Large intestine (tissue), 3 donors: Measurements from ENCODE around the gene TPCN1. TPM values are rescaled to one million over a fixed set of nuclear protein-coding genes. Genes with fewer than 3 reads are reported as not detected.

Experiments used
- DNase-seq, 2 donors: peaks; one replicate each; pipeline versions ENCODE4 v3.0.0 to v3.0.0-alpha.2; 2013
- H3K27ac ChIP-seq: one replicate; pipeline ENCODE4 v1.5.1; 2013; ENCODE audit warnings: low read length
- H3K27me3 ChIP-seq: 2 replicates; pipeline ENCODE4 v1.6.1; 2013; ENCODE audit warnings: low read length; ENCODE audit not compliant: control insufficient read depth, insufficient read depth
- H3K36me3 ChIP-seq: 2 replicates; pipeline ENCODE4 v1.6.1; 2013; ENCODE audit warnings: low read length; ENCODE audit not compliant: control insufficient read depth, insufficient read depth
- H3K4me1 ChIP-seq: one replicate; pipeline ENCODE4 v1.6.1; 2013; ENCODE audit warnings: low read length; ENCODE audit not compliant: control insufficient read depth, insufficient read depth
- H3K4me3 ChIP-seq: one replicate; pipeline ENCODE4 v1.5.1; 2013; ENCODE audit warnings: low read length
- H3K9me3 ChIP-seq: one replicate; pipeline ENCODE4 v1.6.1; 2013; ENCODE audit warnings: mild to moderate bottlenecking, low read depth, low read length, moderate library complexity; ENCODE audit not compliant: control insufficient read depth
- WGBS: methylation state at CpG from one replicate; pipeline ENCODE4 v1.1.5; 2013; ENCODE audit warnings: low lambda C conversion rate; ENCODE audit not compliant: insufficient coverage; 5-methylcytosine and 5-hydroxymethylcytosine counted together
- polyA plus RNA-seq: library from polyadenylated mRNA; unstranded; fragments of 120-200 nt; gene quantifications from one replicate; pipeline ENCODE4 v1.2.1, GENCODE V29; 2013

The TPCN1 gene
- polyA plus RNA-seq, 1 donor, result 65.5 TPM

- no peak overlapping the region for H3K4me3 ChIP-seq
- no peaks in the 10 kb centered on the region for H3K27me3 ChIP-seq
- DNase-seq, result no peak
- no peak overlapping the region for H3K27ac ChIP-seq
- peaks cover 13% of the 10 kb centered on the region for H3K4me1 ChIP-seq
- no peaks in the 10 kb centered on the region for H3K9me3 ChIP-seq
- H3K36me3 ChIP-seq, result peaks cover 42% of the 10 kb centered on the region
Measured at GRCh38 chr12:113262710-113263109, 41.4 kb downstream of the TPCN1 start.

- Histone ChIP-seq H3K9me3 (no peaks in the 10 kb centered on the region), H3K27ac (no peak overlapping the region), H3K27me3 (no peaks in the 10 kb centered on the region), H3K36me3 (peaks cover 50% of the 10 kb centered on the region), H3K4me3 (no peak overlapping the region), H3K4me1 (peaks cover 13% of the 10 kb centered on the region)
- peak; percentile 35 to 53 for DNase-seq
- WGBS, result no CpG with 5 or more reads among the region's 9 CpGs
Measured at GRCh38 chr12:113263431-113263963, 42.2 kb downstream of the TPCN1 start.

GRCh38 chr12:113266106-113266895 is 45.0 kb downstream of the TPCN1 start:
- no CpG with 5 or more reads among the region's 23 CpGs for WGBS
- Histone ChIP-seq H3K9me3 (no peaks in the 10 kb centered on the region), H3K4me3 (no peak overlapping the region), H3K27me3 (no peaks in the 10 kb centered on the region), H3K36me3 (peaks cover 65% of the 10 kb centered on the region), H3K27ac (no peak overlapping the region), H3K4me1 (no peaks in the 10 kb centered on the region)
- no peak for DNase-seq

- H3K9me3 ChIP-seq, result no peaks in the 10 kb centered on the region
- H3K27ac ChIP-seq, result no peak overlapping the region
- no peaks in the 10 kb centered on the region for H3K27me3 ChIP-seq
- peaks cover 5% of the 10 kb centered on the region for H3K4me1 ChIP-seq
- DNase-seq, result no peak
- H3K4me3 ChIP-seq, result no peak overlapping the region
- 100% methylated on average over 1 of the region's 7 CpGs for WGBS
- peaks cover 69% of the 10 kb centered on the region for H3K36me3 ChIP-seq
Measured at GRCh38 chr12:113267621-113268020, 46.4 kb downstream of the TPCN1 start.

GRCh38 chr12:113268136-113268535 is 46.9 kb downstream of the TPCN1 start:
- H3K9me3 ChIP-seq, result no peaks in the 10 kb centered on the region
- peaks cover 5% of the 10 kb centered on the region for H3K4me1 ChIP-seq
- peaks cover 71% of the 10 kb centered on the region for H3K36me3 ChIP-seq
- H3K27me3 ChIP-seq, result no peaks in the 10 kb centered on the region
- no peak overlapping the region for H3K4me3 ChIP-seq
- no peak overlapping the region for H3K27ac ChIP-seq
- DNase-seq, result no peak
- no CpG with 5 or more reads among the region's 12 CpGs for WGBS

GRCh38 chr12:113268621-113269020 is 47.4 kb downstream of the TPCN1 start:
- H3K27ac ChIP-seq, result no peak overlapping the region
- peaks cover 5% of the 10 kb centered on the region for H3K4me1 ChIP-seq
- no peaks in the 10 kb centered on the region for H3K9me3 ChIP-seq
- H3K36me3 ChIP-seq, result peaks cover 72% of the 10 kb centered on the region
- H3K4me3 ChIP-seq, result no peak overlapping the region
- no CpG with 5 or more reads among the region's 19 CpGs for WGBS
- H3K27me3 ChIP-seq, result no peaks in the 10 kb centered on the region
- no peak for DNase-seq

- no peak overlapping the region for H3K4me3 ChIP-seq
- WGBS, result 100% methylated on average over 3 of the region's 12 CpGs
- peaks cover 73% of the 10 kb centered on the region for H3K36me3 ChIP-seq
- peaks cover 5% of the 10 kb centered on the region for H3K4me1 ChIP-seq
- no peak overlapping the region for H3K27ac ChIP-seq
- no peaks in the 10 kb centered on the region for H3K27me3 ChIP-seq
- no peaks in the 10 kb centered on the region for H3K9me3 ChIP-seq
- DNase-seq, result no peak
Measured at GRCh38 chr12:113269257-113269943, 48.1 kb downstream of the TPCN1 start.

GRCh38 chr12:113270709-113271009 is 49.4 kb downstream of the TPCN1 start:
- no peak overlapping the region for H3K27ac ChIP-seq
- peaks cover 74% of the 10 kb centered on the region for H3K36me3 ChIP-seq
- WGBS, result no CpG with 5 or more reads among the region's 11 CpGs
- peaks cover 5% of the 10 kb centered on the region for H3K4me1 ChIP-seq
- DNase-seq, result no peak
- no peaks in the 10 kb centered on the region for H3K9me3 ChIP-seq
- no peaks in the 10 kb centered on the region for H3K27me3 ChIP-seq
- H3K4me3 ChIP-seq, result no peak overlapping the region

- H3K27ac ChIP-seq, result no peak overlapping the region
- WGBS, result 100% methylated on average over 2 of the region's 10 CpGs
- peaks cover 73% of the 10 kb centered on the region for H3K36me3 ChIP-seq
- peaks cover 5% of the 10 kb centered on the region for H3K4me1 ChIP-seq
- no peaks in the 10 kb centered on the region for H3K9me3 ChIP-seq
- no peak for DNase-seq
- H3K27me3 ChIP-seq, result no peaks in the 10 kb centered on the region
- no peak overlapping the region for H3K4me3 ChIP-seq
Measured at GRCh38 chr12:113271466-113271852, 50.2 kb downstream of the TPCN1 start.

- Histone ChIP-seq H3K4me1 (peaks cover 5% of the 10 kb centered on the region), H3K36me3 (peaks cover 73% of the 10 kb centered on the region), H3K27me3 (no peaks in the 10 kb centered on the region), H3K27ac (no peak overlapping the region), H3K4me3 (no peak overlapping the region), H3K9me3 (no peaks in the 10 kb centered on the region)
- DNase-seq, result peak in 1 of 2 donors; percentile 31
- 90% methylated on average over 2 of the region's 12 CpGs for WGBS
Measured at GRCh38 chr12:113271853-113272561, 50.7 kb downstream of the TPCN1 start.
